NK-92 (cell line): Measurements from ENCODE around the gene ZFPL1.
"Not testable (repeated sequence)": the region's sequence is repeated elsewhere in the genome, so short reads cannot be mapped to it uniquely, and the experiment has no call there.

Experiments used
- DNase-seq: peaks from one replicate; lab custom pipeline; 2025; ENCODE audit not compliant: unreplicated experiment; lab: John Stamatoyannopoulos, UW

Gene ZFPL1

DNA sequence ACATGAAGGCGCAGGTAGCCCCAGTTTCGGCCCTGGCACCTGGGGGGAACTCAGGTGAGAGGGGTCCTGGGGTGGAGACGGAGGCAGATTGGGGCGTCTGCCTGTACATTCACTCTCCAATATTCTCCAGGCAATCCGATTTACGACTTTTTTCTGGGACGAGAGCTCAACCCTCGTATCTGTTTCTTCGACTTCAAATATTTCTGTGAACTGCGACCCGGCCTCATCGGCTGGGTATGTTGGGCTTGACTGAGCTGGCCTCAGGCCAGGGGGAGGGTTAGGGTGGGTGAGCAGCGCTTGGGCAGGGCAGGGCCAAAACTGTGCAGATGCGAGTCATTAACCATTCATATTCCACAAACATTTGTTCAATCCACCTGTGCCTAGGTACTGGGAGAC is 29.3 kb downstream of the ZFPL1 start:
- no peak for DNase-seq

DNA sequence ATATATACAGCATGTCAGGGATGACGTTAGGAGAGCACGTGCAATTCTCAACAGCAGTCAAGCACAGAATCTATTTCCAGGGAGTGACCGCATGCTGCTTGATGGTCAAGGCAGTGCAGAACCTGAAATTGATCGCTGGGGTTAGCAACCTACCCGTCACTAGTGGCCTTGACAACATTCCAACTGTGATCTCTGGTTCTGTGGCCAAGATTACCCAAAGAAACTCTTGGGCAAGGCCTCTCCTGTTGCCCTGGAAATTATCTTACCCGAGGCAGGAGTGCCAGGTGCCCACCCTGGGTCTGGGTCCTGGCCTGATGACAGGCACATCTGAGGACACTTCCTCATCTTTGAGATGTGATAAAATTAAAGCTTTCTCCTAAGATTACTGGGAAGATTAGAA is 29.8 kb downstream of the ZFPL1 start:
- DNase-seq: no peak

DNA sequence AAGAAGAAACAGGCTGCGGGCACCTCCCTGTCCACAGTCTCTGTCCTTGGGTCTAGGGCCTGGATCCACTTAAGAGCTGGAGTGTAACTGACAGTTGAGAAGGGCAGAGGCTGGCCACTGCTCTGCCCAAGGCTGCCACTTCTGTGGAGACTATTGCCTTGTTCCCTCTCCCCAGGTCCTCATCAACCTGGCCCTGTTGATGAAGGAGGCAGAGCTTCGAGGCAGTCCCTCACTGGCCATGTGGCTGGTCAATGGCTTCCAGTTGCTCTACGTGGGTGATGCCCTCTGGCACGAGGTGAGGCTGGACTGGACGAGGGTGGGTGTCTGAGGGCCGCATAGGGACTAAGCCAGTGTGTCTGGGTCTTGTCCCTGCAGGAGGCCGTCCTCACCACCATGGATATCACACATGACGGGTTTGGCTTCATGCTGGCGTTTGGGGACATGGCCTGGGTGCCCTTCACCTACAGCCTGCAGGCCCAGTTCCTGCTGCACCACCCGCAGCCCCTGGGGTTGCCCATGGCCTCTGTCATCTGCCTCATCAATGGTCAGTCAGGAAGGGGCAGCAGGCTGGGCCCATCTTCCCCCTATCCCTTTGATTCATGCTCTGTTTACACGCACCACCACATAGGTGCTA is 30.6 kb downstream of the ZFPL1 start:
- DNase-seq: no peak

DNA sequence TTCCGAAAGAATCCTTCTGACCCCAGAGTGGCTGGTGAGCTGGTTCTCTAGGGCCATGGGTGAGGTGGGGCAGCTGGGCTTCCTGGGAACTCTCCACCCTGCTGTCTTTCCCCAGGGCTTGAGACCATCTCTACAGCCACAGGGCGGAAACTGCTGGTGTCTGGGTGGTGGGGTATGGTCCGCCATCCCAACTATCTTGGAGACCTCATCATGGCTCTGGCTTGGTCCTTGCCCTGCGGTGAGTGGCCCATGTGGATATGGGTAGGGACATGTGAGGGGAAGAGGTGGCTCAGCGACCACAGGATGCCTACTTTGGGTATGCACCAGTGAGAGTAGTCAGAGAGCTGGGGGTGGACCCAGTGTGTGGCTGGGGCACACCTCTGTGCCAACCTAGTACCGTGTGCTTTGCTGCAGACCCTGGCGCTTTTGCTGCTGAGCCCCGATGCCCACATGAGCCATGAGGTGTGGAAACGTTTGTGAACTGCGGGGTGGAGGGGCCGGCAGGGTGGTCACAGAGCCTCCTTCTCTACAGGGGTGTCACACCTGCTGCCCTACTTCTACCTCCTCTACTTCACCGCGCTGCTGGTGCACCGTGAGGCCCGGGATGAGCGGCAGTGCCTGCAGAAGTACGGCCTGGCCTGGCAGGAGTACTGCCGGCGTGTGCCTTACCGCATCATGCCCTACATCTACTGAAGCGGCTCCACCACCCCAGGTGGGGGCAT is 31.5 kb downstream of the ZFPL1 start:
- DNase-seq: no peak

DNA sequence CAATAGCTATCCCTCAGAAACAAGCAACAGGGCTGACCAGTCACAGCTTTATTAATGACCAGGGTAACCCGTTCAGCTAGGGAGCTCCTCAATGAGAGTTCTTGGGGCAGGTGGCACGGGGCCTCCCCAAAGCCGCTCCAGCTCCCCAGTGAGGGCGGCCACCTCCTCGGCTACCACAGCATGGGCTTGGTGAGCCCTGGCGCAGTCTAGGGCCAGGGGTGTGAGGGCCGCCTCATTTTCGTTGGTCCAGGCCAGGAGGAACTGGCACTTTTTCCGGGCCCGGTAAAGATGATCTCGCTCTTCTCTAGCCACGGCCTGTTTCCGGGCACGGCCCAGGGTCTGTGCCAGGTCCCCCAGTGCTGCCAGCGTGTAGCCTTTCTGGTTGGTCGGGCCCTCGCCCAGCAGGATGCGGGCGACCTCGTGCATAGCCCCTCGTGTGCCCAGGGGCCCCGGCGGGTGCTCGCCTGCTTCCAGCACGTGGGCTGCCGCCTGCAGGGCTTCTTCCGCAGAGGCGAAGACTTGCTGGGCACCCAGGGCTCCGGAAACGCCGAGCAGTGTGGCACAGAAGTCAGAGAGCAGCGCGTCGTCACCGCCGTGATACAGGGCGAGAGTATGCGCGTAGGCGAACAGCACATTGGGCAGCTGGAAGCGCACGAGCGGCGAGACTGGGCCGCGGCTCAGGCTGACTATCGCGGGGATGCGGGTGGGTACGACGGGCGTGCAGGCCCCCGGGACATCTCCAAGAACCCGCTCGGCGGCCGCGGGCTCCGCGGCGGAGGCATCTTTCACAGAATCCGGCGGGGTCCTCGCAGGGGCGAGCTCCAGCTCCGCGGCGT is 32.6 kb downstream of the ZFPL1 start:
- DNase-seq: no peak

DNA sequence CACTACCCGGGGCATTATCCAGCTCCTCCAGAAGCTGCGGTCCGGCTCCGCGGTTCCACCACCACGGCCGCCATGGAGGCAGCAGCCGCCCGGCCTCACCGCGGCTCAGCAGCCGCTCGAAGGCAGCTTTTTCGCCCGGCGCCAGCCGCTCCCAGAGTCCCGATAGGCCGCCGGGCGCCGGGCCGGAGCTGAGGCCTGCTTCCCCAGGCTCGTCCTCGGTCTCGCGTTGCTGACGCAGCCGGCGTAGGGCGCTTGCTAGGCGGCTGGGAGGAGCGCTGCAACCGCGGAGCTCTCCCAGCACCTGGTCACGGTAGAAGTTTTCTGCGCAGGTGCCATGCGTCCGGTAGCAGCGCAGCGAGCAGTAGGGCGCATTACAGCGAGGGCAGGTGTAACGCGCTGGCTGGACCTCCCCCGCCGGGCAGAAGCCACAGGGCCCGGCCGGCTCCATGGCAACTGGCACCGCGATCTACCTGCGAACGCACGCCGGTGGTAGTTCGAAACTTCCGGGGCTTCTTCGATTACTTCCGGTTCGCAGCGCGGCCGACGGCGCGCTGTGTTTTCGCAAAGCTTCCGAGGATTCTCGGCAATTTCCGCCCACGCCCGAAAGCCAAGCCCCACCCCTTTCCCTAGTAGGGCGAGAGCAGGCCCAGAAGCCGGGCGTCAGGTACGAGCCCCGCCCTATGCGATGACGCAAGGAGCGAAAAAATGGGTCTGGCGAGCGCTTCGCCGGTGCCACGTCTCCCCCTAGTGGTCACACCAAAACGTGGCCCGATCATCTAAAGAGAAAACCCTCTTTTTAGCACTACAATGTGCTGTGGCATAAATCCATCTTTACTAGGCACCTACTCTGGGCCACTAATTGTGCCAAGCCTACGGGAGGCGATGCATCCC is 33.4 kb downstream of the ZFPL1 start, which contains the start of gene ZNHIT2:
Gene ZNHIT2 (minus strand): TSS at position 496 of the 891 bp plus-strand sequence. CDS start 48 bp downstream, at position 448.
- peak; percentile 96 for DNase-seq

DNA sequence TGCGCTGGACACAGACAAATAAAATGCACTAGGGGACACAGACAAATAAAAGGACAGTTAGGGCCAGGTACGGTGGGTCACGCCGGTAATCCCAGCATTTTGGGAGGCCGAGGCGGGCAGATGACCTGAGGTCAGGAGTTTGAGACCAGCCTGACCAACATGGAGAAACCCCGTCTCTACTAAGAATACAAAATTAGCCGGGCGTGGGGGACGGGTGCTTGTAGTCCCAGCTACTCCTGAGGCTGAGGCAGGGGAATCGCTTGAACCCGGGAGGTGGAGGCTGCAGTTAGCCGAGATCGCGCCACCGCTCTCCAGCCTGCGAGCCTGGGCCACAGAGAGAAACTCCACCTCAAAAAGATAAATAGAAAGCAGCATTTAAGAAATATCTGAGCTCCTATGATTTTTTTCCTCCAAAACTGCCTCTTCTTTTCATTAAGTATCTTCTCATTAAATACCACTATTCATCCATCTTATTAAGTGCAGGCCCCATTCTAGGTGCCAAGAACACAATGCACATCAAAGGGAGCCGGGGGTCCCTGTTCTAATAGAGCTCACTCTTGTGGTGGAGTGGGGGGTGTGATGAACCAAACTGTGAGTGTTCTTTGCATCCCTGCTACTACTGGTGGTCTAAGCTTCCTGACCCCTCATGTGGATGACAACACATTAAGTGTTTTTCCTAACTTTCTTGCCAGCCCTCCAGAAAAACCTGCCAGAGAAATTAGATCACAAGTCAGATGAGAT is 34.2 kb downstream of the ZFPL1 start:
- no peak for DNase-seq

DNA sequence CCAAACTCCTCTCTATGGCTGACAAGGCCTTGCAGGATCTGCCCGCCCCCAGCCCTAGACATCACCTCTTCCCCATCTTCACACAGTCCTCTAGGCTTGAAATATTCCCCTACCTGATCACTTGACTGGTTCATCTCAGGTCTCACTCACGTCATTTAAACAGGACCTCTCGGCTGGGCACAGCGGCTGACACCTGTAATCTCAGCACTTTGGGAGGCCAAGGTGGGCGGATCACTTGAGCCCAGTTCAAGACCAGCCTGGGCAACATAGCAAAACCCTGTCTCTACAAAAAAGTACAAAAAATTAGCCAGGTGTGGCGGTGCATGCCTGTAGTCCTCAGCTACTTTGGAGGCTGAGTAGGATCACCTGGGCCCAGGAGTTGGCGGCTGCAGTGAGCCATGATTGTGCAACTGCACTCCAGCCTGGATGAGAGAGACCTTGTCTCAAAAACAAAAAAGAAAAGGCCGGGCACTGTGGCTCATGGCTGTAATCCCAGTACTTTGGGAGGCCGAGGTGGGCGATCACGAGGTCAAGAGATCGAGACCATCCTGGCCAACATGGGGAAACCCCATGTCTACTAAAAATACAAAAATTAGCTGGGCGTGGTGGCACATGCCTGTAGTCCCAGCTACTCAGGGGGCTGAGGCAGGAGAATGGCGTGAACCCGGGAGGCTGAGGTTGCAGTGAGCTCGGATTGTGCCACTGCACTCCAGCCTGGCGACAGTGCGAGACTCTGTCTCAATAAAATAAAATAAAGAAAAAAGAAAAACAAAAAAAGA is 35.1 kb downstream of the ZFPL1 start:
- DNase-seq: not testable (repeated sequence)

DNA sequence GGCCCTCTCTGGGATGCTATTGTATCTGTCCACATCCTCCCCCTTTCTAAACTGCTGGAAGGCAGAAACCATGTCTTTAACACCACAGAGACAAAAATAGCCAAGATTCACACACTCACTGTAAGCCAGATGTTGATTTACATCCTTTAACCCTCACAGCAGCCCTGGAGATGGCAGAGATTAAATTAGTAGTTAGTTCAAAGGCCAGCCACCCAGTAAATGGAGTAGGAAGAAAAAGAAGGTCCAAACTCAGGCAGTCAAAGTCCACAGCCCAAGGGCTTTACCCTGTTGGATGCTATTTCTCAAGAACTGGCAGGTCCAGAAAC is 35.6 kb downstream of the ZFPL1 start:
- no peak for DNase-seq

DNA sequence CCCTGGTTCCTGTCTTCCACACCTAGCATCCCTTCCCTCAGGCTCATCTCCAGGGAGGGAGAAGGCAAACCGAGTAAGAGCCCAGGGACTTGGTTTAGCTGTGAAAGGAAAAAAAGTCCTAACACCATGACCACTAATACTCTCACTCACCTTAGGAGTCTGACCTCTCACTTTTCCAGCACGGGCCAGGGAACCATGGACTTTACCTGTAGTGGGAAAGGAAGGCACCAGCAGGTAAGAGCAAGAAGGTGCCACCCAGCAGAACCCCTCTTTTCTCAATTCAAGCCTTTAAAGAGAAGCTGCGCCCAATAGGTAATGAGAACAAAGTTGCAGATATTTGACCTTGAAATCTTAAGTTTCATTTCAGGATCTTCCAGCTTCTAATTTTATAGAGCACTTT is 36.8 kb downstream of the ZFPL1 start:
- no peak for DNase-seq

DNA sequence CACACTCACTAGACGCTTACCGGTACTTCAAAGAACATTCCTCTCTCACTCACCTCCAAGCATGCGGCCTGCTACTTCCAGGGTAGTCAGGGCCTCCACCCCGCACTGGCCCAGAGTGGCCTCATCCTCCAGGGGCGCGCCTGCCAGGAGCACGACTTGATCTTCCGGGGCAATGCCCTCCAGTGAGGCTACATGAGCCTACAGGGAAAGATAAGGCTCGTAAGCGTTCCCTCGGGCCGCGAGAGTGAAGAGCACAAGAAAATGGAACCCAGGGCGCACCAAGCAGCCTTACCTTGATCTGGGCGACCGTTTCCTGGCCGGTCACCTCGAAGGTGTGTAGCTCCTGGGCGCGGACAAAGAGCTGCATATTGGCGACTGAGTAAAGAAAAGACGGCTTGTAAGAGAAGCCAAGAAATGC is 37.4 kb downstream of the ZFPL1 start:
- DNase-seq: no peak

DNA sequence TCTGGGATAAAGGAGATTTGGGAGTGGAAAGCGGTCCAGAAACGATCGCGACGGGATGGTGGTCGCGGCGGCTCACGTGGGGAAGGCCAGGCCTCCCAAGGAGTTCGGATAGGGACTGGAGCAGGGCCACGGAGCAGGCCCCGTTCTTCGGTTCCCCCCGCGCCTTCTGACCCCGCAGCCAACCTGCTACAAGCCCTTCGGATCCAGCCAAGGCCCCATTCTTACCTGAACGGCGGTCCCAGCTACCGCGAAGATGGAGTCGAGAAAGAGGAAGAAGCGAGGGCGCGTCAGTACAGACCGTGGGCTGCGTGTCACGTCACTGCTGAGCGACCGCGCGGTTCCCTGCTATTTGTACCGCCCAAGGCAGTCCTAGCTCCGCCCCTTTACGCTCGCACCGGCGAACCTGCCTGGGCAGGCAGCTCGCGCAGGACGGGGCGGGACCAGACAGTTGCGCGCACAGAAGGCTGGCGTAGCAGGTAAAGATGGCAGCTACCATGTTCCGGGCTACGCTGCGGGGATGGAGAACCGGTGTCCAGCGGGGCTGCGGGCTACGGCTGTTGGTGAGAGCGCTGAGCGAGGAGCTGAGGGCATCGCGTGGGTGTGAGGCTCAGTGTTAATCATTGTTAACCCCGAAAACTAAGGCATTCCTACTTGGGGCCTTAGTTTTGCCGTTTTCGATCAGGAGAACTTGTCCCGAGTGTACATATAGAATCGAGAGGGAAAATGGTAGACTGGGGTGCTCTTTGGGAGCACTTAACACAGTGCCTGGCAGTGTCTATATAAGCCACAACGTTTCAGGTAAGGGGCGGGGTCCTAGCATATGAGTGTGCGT is 38.1 kb downstream of the ZFPL1 start, which contains the start of the genes FAU and MRPL49:
Gene FAU (minus strand): TSS at position 270 of the 832 bp plus-strand sequence. CDS start 321 bp downstream, outside the sequence.
Gene MRPL49 (plus strand): TSS at position 457 of the 832 bp plus-strand sequence. CDS start 26 bp downstream, at position 483.
- peak; percentile 89 for DNase-seq

DNA sequence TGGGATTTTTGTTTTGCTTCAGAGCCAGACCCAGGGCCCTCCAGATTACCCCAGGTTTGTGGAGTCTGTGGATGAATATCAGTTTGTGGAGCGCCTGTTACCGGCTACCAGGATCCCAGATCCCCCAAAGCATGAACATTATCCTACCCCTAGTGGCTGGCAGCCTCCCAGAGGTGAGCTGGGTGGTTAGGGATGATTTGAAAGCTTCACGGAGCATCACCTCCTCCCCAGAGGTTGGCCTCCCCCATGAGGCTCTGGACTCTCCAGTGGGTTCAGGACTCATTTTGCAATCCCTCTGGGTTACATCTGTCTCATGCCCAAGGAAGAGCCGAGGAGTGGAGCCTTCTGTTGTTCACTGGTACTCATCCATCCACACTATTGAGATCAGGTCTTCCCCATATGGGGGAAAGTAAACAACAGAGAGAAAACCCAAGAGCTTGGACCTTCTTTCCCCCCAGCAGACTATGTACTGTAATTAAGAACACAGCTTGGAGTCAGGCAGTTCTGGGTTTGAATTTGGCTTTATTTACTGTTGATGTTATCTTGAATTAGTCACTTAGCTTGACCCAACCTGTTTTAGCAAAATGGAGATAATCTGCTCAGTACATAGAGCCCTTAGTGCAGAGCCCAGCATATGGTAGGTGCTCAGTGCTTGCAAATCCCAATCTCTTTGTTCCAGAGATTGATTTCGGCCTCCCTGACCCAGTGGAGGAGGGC is 40.6 kb downstream of the ZFPL1 start:
- no peak for DNase-seq

DNA sequence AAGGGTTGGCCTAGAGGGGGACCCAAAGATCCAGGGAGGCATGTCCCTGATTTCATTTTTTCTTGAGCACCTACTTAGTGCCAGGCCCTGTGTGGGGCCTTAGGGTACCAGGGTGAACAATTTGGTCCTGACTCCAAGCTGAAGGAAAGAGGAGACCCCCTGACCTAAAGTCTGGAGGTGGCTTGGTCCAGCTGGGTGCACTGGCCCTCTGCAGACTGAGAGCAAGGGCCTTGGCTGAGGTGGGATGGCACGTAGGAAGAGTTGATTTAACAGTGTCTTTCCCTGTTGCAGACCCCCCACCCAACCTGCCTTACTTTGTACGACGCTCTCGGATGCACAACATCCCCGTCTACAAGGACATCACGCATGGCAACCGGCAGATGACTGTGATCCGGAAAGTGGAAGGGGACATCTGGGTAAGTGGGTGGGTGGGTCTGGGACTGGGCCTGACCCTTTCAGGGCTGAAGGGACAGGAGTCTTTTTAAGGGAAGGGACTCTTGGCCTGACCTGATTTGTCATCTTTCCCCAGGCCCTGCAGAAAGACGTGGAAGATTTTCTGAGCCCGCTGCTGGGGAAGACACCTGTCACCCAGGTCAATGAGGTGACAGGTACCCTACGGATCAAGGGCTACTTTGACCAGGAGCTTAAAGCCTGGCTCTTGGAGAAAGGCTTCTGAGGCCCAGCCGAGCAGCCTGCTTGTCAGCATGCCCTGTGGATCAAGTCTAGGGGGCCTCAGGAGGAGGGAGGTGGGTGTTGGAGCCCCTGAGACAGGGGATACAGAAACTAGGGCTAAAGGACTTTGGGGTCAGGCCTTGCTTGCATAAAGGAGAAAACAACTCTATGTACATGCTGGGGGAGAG is 41.4 kb downstream of the ZFPL1 start:
- no peak for DNase-seq

DNA sequence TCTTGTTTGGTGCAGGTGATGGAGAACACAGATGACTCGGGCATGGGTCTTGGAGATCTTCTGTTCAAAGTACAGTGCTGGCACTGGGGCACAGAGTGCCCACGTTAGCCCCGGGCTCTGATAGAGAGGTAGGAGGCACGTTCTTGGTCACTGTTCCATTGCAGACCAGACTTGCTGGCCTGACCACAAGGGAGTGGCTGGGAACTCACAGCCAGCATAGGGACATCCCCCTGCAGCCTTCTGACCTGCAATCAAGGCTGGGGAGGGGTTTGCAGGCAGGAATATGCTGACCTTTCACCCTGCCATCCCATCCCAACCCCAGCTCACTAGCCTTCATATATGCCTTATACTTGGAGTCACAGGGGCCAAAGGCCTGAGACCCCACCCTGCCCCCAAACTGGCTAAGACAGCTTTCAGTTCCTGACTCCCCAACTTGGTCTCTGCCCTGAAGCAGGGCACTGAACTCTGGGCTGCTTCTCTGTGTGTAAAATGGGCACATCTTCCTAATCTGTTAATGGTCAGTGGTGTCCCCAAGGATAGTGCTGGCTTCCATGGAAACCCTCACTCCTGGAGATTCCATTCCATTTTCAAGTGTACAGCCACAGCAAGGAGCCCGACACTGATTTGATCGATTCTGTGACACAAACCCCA is 42.7 kb downstream of the ZFPL1 start:
- no peak for DNase-seq

DNA sequence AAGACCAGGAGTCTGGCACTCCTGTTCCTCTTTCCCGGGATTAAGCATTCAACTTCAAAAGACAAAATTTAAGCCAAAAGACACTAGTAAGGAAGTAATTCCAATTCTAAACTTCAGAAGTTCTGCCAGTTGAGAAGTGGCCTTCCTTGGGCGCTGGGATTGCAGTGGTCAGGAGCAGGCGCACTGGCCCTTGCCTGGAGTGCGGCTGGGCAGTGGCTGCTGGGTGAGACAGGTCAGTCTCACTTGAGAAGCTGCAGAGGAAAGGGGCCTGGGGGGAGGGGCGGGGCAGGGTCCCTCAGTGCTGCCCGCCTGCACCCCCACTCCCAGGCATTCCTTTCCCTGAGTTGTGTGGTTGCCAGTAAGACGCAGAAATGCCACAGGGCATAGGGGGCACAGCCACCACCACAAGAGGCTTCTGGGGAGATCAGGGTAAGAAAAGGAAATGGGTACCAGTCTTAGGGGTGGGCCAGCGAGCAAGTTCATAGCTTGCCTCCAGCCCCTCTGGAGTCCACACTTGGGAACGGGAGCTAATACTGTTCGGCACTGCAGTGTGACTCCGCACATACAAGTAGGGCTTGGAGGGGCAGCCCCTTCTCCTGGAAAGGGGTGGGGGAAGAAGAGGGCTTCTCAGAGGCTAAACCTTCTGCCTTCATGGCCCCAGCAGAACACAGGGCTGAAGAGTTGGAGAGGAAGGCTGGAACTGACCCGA is 43.6 kb downstream of the ZFPL1 start:
- no peak for DNase-seq
